K562 (cell line): ENCODE data around the gene NECTIN4. TPM values are rescaled to one million over a fixed set of nuclear protein-coding genes. Genes with fewer than 3 reads are reported as not detected.

Experiments used
- ATAC-seq: fragments of 200-7000 bp; cut with Tn5 transposase; 3 replicates; pipeline ENCODE4 v1.9.1; 2020; ENCODE audit warnings: moderate library complexity
- BruUV-seq: library from RNA; stranded (reverse); fragments of 400-500 nt; replicated peaks from 2 replicates; lab custom pipeline; 2021; lab: Mats Ljungman, UMichigan
- CTCF ChIA-PET: fragments of 300-600 bp; formaldehyde crosslinking; extraction: SDS; loops from one replicate; lab custom pipeline; 2021; ENCODE audit warnings: low intra/inter-chr PET ratio; lab: Yijun Ruan, JAX
- POLR2A ChIA-PET: fragments of 300-600, 350-650 bp; sonication (Branson Sonifier 250); formaldehyde crosslinking; extraction: SDS; loops from one replicate; lab custom pipeline; 2021; ENCODE audit warnings: antibody characterized with exemption, inconsistent platforms; lab: Yijun Ruan, JAX
- DNase-seq, 4 experiments: peaks; one replicate each; pipeline versions ENCODE4 v3.0.0 to v3.0.0-alpha.2; 2011 to 2018; ENCODE audit warnings: low spot score in 3 of 4, mixed read lengths in 3 of 4; ENCODE audit errors: extremely low read depth in 1 of 4
- FAIRE-seq: peaks from 2 replicates; lab custom pipeline; 2011; peaks lifted over from hg19 to GRCh38; lab: Jason Lieb, UNC
- H2AFZ ChIP-seq: 2 replicates; pipeline ENCODE4 v1.6.0; 2011; ENCODE audit warnings: low read depth, low read length, control low read depth, inconsistent platforms
- H3K27ac ChIP-seq: fragments of 200-600 bp; 3 replicates; pipeline ENCODE4 v1.8.0; 2011; ENCODE audit warnings: low read depth, mild to moderate bottlenecking, control low read depth, inconsistent platforms, low read length, moderate library complexity, mixed read lengths; ENCODE audit errors: extremely low read depth
- H3K27me3 ChIP-seq, 2 experiments: fragments of 300-600 bp in 1 of 2; 2 replicates in 1 of 2; 3 replicates in 1 of 2; pipeline versions ENCODE4 v1.6.0 to v1.8.0; 2011; ENCODE audit warnings: inconsistent platforms in 2 of 2, low read length in 2 of 2, mild to moderate bottlenecking in 1 of 2, mixed read lengths in 1 of 2, moderate library complexity in 1 of 2; ENCODE audit not compliant: control insufficient read depth in 2 of 2, insufficient read depth in 2 of 2
- H3K36me3 ChIP-seq: fragments of 300-600 bp; 3 replicates; pipeline ENCODE4 v1.8.0; 2011; ENCODE audit warnings: mild to moderate bottlenecking, low read length, inconsistent platforms; ENCODE audit not compliant: control insufficient read depth, insufficient read depth
- H3K4me1 ChIP-seq, 2 experiments: fragments of 200-600 bp in 1 of 2; replicated peaks in 1 of 2; 2 replicates in 1 of 2; 3 replicates in 1 of 2; pipeline versions ENCODE4 v1.5.1 to v1.8.0; 2011; ENCODE audit warnings: inconsistent platforms in 2 of 2, low read length in 2 of 2, mild to moderate bottlenecking in 1 of 2, mixed read lengths in 1 of 2, moderate library complexity in 1 of 2; ENCODE audit not compliant: control insufficient read depth in 2 of 2, insufficient read depth in 2 of 2
- H3K4me2 ChIP-seq: 2 replicates; pipeline ENCODE4 v1.6.1; 2011; ENCODE audit warnings: low read length, control low read depth, inconsistent platforms, mixed read lengths; ENCODE audit not compliant: insufficient read depth
- H3K4me3 ChIP-seq: fragments of 200-600 bp; sonication (generic), shearing (Covaris generic); 2 replicates; pipeline ENCODE4 v1.5.1; 2016; ENCODE audit warnings: control low read depth, inconsistent platforms
- H3K79me2 ChIP-seq: fragments of 200-600 bp; 3 replicates; pipeline ENCODE4 v1.8.0; 2011; ENCODE audit warnings: low read length, inconsistent platforms; ENCODE audit not compliant: control insufficient read depth, insufficient read depth
- H3K9ac ChIP-seq, 2 experiments: 2 replicates each; pipeline versions ENCODE4 v1.6.0 to v1.6.1; 2011; ENCODE audit warnings: low read depth in 2 of 2, low read length in 2 of 2, control low read depth in 1 of 2, inconsistent platforms in 1 of 2, mild to moderate bottlenecking in 1 of 2, mixed read lengths in 1 of 2; ENCODE audit not compliant: insufficient read depth in 1 of 2
- H3K9me1 ChIP-seq: one replicate; pipeline ENCODE4 v1.6.0; 2011; ENCODE audit warnings: inconsistent platforms, mild to moderate bottlenecking, low read length, moderate library complexity; ENCODE audit not compliant: control insufficient read depth, insufficient read depth
- H3K9me3 ChIP-seq: replicated peaks from 2 replicates; pipeline ENCODE4 v1.5.1; 2011; ENCODE audit warnings: low read depth, low read length, inconsistent platforms; ENCODE audit not compliant: control insufficient read depth, insufficient read depth
- H4K20me1 ChIP-seq: replicated peaks from 2 replicates; pipeline ENCODE4 v1.6.1; 2011; ENCODE audit warnings: low read length, inconsistent platforms, mixed read lengths; ENCODE audit not compliant: control insufficient read depth, insufficient read depth
- ADNP ChIP-seq: fragments of 200-800 bp; sonication (Bioruptor generic); IDR thresholded peaks from 2 replicates; pipeline ENCODE4 v1.6.1; 2016; ENCODE audit warnings: missing genetic modification characterization, missing compliant biosample characterization
- ATF7 ChIP-seq: fragments of 450-650 bp; IDR thresholded peaks from 2 replicates; pipeline ENCODE4 v1.7.1; 2014; ENCODE audit warnings: mild to moderate bottlenecking, moderate library complexity
- MEIS2 ChIP-seq: fragments of 450-650 bp; IDR thresholded peaks from 2 replicates; pipeline ENCODE4 v1.6.1; 2014; ENCODE audit warnings: mild to moderate bottlenecking; ENCODE audit not compliant: partially characterized antibody
- SIN3B ChIP-seq: fragments of 450-650 bp; IDR thresholded peaks from 2 replicates; pipeline ENCODE4 v1.6.1; 2017; ENCODE audit warnings: low read depth, mild to moderate bottlenecking, moderate library complexity
- ZNF507 ChIP-seq: conservative IDR thresholded peaks from 2 replicates; pipeline ENCODE4 v1.6.1; 2017; ENCODE audit warnings: missing genetic modification characterization, missing compliant biosample characterization
- ZNF695 ChIP-seq: fragments of 450-650 bp; formaldehyde crosslinking; IDR thresholded peaks from 2 replicates; pipeline ENCODE4 v1.4.0; 2020; ENCODE audit warnings: mild to moderate bottlenecking, moderate library complexity
- WGBS: fragments of 100-300 bp; shearing (Covaris generic); methylation state at CpG from one replicate; pipeline ENCODE4 v1.1.6; 2016; ENCODE audit warnings: low coverage, mixed read lengths; ENCODE audit not compliant: insufficient coverage; ENCODE audit errors: missing lambda C conversion rate; 5-methylcytosine and 5-hydroxymethylcytosine counted together
- in situ Hi-C: fragments of 300-500 bp; cut with MboI; formaldehyde crosslinking; loops from 4 replicates; pipeline ENCODE4 v1.15.0; 2018; ENCODE audit warnings: inconsistent platforms, mixed read lengths
- intact Hi-C: fragments of 100-400 bp; cut with micrococcal nuclease; formaldehyde crosslinking; loops from 2 replicates; pipeline ENCODE4 v1.14.2; 2022
- polyA plus RNA-seq, 8 experiments: library from polyadenylated mRNA; depleted of rRNA in 4 of 8; stranded (reverse) in 5 of 8; unstranded in 3 of 8; fragments of >200 nt; fragmentation: Nextera tagmentation in 2 of 8; fragmentation: Illumina TruSeq in 1 of 8; extraction: Ambion mirVana in 2 of 8; extraction: Trizol in 1 of 8; gene quantifications; 2 replicates each; pipeline versions ENCODE4 v1.2.1 to v1.2.3, GENCODE V29; 2011 to 2014; ENCODE audit warnings: inconsistent platforms in 1 of 8, missing spikeins in 1 of 8
- total RNA-seq, 7 experiments: library from RNA; depleted of rRNA in 6 of 7; stranded (reverse); fragments of >200 nt in 6 of 7; fragmentation: Illumina TruSeq in 2 of 7; extraction: Trizol in 2 of 7; gene quantifications; 2 replicates each; pipeline versions ENCODE4 v1.2.1 to v1.2.3, GENCODE V29; 2011 to 2021; ENCODE audit warnings: low replicate concordance in 1 of 7
- TF ChIP-seq, protein P1 (sequence below): sonication (generic); formaldehyde crosslinking; IDR thresholded peaks from 2 replicates; pipeline ENCODE4 v1.8.1; 2023; ENCODE audit warnings: mild to moderate bottlenecking, missing genetic modification reagents
- TF ChIP-seq, protein P2 (sequence below): fragments of 450-650 bp; IDR thresholded peaks from 2 replicates; pipeline ENCODE4 v1.6.1; 2016; ENCODE audit warnings: missing biosample characterization, missing genetic modification characterization
- TF ChIP-seq, protein P3 (sequence below): fragments of 450-650 bp; IDR thresholded peaks from 2 replicates; pipeline ENCODE4 v1.6.1; 2018; ENCODE audit not compliant: partially characterized antibody
- TF ChIP-seq, protein P4 (sequence below): fragments of 450-650 bp; formaldehyde crosslinking; IDR thresholded peaks from 2 replicates; pipeline ENCODE4 v1.4.0; 2022; ENCODE audit warnings: missing genetic modification characterization
- TF ChIP-seq, protein P5 (sequence below): fragments of 450-650 bp; IDR thresholded peaks from 2 replicates; pipeline ENCODE4 v1.6.1; 2016

The NECTIN4 gene
- total and polyA plus RNA-seq, 9 of the 15 experiments (the other 6 are each of a cell fraction or from before 2014, with no cell fraction given), result 0.01 to 0.09 TPM; not detected in 7

DNA sequence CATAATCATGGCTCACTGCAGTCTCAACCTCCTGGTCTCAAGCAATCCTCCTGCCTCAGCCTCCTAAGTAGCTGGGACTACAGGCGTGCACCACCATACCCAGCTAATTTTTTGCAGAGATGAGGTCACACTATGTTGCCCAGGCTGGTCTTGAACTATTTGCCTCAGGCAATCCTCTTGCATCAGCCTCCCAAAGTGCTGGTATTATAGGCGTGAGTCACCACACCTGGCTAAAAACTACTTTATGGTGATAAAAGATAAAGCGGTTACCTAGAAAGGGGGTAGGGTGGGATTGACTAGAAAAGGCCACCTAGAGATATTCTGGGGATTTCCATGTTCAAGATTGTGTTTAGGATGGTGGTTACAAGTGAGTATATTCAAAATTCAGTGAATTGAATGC lies 55.6 kb downstream of the NECTIN4 start (continued):
- TF ChIP-seq, protein P1, sequence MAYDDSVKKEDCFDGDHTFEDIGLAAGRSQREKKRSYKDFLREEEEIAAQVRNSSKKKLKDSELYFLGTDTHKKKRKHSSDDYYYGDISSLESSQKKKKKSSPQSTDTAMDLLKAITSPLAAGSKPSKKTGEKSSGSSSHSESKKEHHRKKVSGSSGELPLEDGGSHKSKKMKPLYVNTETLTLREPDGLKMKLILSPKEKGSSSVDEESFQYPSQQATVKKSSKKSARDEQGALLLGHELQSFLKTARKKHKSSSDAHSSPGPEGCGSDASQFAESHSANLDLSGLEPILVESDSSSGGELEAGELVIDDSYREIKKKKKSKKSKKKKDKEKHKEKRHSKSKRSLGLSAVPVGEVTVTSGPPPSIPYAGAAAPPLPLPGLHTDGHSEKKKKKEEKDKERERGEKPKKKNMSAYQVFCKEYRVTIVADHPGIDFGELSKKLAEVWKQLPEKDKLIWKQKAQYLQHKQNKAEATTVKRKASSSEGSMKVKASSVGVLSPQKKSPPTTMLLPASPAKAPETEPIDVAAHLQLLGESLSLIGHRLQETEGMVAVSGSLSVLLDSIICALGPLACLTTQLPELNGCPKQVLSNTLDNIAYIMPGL (CRISPR knock-in tag), result no peak

DNA sequence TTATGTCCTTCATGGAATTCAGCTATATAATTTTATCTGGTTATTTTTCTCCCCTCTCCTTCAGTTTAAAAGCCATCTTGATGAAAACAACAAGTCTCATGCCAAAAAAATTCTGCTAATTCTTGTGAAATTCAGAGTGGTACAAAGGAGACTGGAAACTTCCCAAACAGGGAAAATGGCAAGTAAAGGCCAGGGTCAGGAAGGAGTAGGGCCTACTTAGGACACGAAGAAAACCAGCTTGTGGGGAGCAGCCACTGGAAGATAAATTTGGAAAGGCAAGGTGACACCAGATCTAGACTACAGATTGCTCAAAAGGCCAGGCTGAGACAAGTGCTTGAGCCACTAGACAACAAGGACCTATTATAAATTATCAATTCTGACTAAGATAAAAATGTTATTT lies 56.9 kb downstream of the NECTIN4 start:
- H3K9me1 ChIP-seq, result no peaks in the 10 kb centered on the region
- H3K27ac ChIP-seq, result no peak overlapping the region
- no TSS peak for BruUV-seq
- no peaks in the 10 kb centered on the region for H4K20me1 ChIP-seq
- peak; percentile 62 for FAIRE-seq
- in situ Hi-C loops (no loop called here), intact Hi-C loops (no loop called here)
- 0 out of 2 replicates have a peak overlapping the region, but pooled peaks have one; percentile 43 for H2AFZ ChIP-seq
- DNase-seq, result no peak
- ATAC-seq, result peak; percentile 57
- peaks cover 0 to 13% of the 10 kb centered on the region in 2 experiments; a peak in 4 of 5 replicates for H3K4me1 ChIP-seq
- H3K9ac ChIP-seq, result peak overlapping the region in 1 of 2 experiments; percentile 56; a peak in 1 of 4 replicates
- POLR2A ChIA-PET, result interaction anchor here (0.8 to 1.4 kb wide), 5 partner anchors 8 to 22 kb away, joined by 3 to 6 read pairs (median 4); partner anchors contain the start of genes F11R and USF1
- CTCF ChIA-PET, result no interaction called here
- H3K36me3 ChIP-seq, result no peaks in the 10 kb centered on the region
- H3K4me3 ChIP-seq, result no peak overlapping the region
- H3K27me3 ChIP-seq, result no peaks in the 10 kb centered on the region
- no peaks in the 10 kb centered on the region for H3K79me2 ChIP-seq
- WGBS, result 0% methylated on average over 1 of the region's 1 CpG
- no peaks in the 10 kb centered on the region for H3K9me3 ChIP-seq
- H3K4me2 ChIP-seq, result peak overlapping the region; percentile 19; the same call in 1 of the 2 replicates
- TF ChIP-seq, protein P2, sequence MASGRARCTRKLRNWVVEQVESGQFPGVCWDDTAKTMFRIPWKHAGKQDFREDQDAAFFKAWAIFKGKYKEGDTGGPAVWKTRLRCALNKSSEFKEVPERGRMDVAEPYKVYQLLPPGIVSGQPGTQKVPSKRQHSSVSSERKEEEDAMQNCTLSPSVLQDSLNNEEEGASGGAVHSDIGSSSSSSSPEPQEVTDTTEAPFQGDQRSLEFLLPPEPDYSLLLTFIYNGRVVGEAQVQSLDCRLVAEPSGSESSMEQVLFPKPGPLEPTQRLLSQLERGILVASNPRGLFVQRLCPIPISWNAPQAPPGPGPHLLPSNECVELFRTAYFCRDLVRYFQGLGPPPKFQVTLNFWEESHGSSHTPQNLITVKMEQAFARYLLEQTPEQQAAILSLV (tag), result no peak
- TF ChIP-seq ZNF695 (CRISPR knock-in tag) (no peak), ZNF507 (tag) (no peak), MEIS2 (peak; percentile 5), SIN3B (no peak), ADNP (no peak), ATF7 (no peak)
- TF ChIP-seq, protein P3, sequence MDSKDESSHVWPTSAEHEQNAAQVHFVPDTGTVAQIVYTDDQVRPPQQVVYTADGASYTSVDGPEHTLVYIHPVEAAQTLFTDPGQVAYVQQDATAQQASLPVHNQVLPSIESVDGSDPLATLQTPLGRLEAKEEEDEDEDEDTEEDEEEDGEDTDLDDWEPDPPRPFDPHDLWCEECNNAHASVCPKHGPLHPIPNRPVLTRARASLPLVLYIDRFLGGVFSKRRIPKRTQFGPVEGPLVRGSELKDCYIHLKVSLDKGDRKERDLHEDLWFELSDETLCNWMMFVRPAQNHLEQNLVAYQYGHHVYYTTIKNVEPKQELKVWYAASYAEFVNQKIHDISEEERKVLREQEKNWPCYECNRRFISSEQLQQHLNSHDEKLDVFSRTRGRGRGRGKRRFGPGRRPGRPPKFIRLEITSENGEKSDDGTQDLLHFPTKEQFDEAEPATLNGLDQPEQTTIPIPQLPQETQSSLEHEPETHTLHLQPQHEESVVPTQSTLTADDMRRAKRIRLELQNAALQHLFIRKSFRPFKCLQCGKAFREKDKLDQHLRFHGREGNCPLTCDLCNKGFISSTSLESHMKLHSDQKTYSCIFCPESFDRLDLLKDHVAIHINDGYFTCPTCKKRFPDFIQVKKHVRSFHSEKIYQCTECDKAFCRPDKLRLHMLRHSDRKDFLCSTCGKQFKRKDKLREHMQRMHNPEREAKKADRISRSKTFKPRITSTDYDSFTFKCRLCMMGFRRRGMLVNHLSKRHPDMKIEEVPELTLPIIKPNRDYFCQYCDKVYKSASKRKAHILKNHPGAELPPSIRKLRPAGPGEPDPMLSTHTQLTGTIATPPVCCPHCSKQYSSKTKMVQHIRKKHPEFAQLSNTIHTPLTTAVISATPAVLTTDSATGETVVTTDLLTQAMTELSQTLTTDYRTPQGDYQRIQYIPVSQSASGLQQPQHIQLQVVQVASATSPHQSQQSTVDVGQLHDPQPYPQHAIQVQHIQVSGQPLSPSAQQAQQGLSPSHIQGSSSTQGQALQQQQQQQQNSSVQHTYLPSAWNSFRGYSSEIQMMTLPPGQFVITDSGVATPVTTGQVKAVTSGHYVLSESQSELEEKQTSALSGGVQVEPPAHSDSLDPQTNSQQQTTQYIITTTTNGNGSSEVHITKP, result no peak
- TF ChIP-seq, protein P4, sequence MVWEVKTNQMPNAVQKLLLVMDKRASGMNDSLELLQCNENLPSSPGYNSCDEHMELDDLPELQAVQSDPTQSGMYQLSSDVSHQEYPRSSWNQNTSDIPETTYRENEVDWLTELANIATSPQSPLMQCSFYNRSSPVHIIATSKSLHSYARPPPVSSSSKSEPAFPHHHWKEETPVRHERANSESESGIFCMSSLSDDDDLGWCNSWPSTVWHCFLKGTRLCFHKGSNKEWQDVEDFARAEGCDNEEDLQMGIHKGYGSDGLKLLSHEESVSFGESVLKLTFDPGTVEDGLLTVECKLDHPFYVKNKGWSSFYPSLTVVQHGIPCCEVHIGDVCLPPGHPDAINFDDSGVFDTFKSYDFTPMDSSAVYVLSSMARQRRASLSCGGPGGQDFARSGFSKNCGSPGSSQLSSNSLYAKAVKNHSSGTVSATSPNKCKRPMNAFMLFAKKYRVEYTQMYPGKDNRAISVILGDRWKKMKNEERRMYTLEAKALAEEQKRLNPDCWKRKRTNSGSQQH (CRISPR knock-in tag), result no peak
- TF ChIP-seq, protein P5, sequence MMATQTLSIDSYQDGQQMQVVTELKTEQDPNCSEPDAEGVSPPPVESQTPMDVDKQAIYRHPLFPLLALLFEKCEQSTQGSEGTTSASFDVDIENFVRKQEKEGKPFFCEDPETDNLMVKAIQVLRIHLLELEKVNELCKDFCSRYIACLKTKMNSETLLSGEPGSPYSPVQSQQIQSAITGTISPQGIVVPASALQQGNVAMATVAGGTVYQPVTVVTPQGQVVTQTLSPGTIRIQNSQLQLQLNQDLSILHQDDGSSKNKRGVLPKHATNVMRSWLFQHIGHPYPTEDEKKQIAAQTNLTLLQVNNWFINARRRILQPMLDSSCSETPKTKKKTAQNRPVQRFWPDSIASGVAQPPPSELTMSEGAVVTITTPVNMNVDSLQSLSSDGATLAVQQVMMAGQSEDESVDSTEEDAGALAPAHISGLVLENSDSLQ, result 0 out of 2 replicates have a peak, but pooled peaks have one; percentile 8
